Measurements from ENCODE around the gene ADARB2.
"Not testable (repeated sequence)": the region's sequence is repeated elsewhere in the genome, so short reads cannot be mapped to it uniquely, and the experiment has no call there.

The ADARB2 gene

DNA sequence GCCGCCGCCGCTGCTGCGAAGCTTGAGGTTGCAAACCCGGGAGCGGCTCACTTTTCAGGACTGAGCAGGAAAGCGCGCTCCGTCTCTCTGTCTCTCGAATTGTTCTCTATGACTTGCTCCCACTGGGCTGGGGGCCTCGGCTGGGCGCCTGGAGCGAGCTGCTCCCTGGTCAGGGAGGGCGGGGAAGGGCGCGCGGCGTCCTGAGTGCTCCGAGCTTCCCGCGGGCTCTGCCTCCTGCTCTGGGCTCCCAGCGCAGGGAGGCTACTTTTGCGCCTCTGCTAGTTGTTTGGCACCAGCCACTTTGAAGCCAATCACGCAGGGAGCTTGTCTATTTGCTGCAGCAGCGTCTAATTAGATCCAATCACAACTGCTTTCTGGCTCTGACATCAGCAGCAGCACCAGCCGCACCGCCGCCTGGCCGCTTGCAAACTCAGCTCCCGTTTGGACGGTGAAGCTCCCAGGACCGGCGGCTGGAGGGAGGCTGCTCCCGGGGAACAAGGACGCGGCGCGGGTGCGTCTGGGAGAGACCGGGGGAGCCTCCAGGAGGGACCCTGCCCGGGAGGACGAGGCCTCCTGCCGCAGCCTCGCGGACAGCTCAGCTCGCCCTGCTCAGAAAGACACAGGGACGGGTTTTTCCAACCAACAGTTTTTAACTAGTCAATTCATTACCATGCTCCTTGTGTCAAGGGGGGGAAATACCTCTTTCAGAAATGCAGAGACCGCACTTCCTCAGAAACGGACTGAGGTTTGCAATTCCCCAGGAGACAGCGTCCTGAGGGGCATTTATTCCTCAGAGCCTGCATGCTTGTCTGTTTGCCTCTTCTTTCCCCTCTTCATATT is at the start of gene ADARB2:
ADARB2 (minus strand) TSS at position 304 of the 840 bp plus-strand sequence.
- DNase-seq = no peak

DNA sequence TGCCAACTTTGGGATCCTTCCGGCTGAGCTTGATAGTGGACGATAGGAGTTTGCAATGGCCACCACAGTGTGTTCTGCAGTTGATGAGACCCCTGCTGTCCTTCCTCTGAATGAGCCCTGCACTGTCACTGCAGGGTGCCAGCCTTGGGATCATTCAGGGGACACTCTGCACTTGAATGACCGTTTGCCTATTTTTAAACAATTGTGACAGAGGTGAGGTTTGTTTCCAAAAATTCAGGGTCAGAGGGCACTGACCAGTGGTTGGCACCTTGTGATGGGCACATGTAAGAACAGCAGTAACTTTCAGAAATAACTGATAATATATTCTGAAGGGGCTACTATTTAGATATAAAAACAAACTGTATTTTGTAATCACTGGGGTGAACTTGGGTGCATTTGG is 48.5 kb upstream of the ADARB2 start:
- DNase-seq = no peak

DNA sequence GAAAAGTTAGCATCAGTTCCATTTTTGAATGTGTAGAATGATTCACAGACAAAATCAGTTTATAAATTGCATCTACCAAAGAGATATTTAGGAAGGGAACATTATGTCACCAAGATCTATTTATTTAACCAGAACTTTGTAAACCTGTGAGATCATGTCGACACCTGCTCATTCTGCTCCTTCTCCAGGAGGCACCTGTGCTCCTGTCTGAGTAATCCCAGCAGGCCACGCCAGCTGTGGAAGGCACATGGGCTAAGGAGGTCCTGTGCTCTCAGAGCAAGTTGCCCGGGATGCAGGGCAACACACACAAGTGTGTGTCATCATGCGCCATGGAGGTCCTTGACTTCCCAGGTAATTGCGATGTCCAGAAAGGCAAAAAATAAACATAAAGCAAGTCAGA is 45.5 kb upstream of the ADARB2 start:
- DNase-seq = no peak

DNA sequence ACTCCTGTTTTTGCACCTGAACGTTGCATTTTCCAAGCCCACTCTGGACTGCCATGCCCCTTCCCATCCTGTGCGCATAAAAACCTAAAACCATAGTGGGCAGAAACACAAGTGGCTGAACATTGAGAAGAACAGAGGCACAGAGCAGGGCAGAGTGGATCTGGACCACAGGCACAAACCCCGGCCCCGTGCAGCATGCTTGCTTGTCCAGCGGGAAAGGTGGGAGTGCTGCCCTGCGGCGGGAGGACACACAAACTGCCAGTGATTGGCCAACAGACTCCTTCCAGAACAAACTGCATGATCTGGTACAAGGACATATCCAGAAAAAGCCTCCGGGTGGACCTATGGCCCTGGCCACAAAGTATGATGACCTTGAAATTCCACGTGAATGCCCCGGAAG is 42.5 kb upstream of the ADARB2 start:
- no peak for DNase-seq

DNA sequence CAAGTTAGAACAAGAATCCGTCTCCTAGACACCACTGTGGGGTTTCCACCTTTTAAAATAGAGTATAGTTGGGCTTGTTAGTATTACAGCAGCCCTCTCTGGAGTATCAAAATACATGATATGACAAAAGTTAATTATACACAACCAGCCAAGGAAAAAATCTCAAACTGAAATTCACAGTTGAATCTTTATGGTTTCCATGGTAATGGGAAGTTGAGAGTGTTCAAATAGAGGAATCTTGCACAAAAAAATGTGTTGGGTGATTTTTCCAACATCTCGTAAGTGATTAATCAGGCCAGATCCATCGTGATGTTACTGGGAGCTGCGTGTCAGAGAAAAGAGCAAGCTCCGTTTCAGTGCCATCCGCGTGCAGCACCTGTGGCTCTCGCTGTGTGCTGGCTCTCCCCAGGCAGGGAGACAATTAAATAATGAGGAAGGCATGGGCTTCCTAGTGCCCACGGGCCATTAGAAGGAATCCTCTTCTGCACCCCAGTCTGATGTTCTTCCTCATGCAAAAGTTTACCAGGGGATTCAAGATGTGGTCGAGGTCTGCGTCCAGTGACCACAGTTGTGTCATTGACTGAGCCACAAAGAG is 41.1 kb upstream of the ADARB2 start:
- DNase-seq = no peak

DNA sequence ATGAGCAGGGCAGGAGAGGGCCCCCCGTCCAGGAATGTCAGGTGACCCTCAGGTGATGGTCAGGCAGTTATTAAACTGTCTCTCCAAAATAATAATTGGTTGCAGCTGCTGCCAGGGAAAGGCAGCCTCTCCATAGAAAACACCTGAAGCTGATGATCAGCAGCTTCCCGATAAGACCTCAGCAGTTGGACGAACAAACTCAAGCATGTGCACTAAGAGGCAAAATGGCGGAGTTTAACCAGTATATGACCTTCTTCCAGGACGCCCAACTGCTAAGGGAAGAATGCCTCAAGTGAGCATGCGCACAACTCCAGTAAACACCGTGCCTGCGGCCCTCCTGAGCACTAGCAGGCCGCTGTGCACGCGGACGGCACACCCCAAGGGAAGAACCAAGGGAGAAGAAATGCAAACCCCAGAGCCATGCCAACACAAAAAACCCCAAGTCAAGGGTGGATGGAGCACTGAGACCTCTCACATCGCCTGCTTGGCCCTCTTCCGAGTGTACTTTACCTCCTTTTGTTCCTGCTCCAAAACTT is 38.9 kb upstream of the ADARB2 start:
- no peak for DNase-seq

DNA sequence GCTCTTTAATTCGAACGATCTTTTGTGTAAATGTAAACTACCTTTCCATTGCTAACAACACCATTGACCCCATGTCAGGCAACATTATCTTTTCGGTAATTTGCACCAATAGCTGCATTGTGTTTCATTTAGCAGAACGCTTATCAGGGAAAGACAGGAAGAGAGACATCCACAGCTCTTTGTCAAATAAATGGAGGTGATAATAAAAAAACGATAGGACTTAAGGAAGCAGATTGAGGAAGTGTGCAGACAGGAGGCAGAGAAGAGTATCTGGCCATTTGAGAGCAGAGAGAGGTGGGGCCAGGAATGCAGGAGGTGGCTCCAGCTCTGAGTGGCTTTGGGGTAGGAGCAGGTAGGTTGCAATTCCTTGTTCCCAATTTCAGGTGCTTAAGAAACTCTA is 37.5 kb upstream of the ADARB2 start:
- no peak for DNase-seq

DNA sequence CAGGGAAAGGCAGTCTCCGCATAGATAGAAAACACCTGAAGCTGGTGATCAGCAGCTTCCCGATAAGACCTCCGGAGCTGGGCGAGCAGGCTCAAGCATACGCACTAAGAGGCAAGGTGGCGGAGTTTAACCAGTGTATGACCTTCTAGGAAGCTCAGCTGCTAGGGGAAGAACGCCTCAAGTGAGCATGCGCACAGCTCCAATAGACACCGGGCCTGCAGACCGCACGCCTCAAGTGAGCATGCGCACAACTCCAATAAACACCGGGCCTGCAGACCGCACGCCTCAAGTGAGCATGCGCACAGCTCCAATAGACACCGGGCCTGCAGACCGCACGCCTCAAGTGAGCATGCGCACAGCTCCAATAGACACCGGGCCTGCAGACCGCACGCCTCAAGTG is 35.9 kb upstream of the ADARB2 start:
- not testable (repeated sequence) for DNase-seq

DNA sequence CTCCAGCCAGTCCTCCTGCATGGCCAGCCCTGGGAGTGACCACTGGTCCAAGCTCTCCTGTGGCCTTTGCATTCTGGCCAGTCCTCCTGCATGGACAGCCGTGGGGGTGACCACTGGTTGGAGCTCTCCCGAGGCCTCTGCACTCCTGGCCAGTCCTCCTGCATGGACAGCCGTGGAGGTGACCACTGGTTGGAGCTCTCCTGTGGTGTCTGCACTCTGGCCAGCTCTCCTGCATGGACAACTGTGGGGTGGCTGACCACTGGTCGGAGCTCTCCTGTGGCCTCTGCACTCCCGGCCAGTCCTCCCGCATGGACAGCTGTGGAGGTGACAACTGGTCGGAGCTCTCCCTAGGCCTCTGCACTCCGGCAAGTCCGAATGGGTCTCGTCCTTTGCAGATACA is 28.7 kb upstream of the ADARB2 start:
- no peak for DNase-seq

DNA sequence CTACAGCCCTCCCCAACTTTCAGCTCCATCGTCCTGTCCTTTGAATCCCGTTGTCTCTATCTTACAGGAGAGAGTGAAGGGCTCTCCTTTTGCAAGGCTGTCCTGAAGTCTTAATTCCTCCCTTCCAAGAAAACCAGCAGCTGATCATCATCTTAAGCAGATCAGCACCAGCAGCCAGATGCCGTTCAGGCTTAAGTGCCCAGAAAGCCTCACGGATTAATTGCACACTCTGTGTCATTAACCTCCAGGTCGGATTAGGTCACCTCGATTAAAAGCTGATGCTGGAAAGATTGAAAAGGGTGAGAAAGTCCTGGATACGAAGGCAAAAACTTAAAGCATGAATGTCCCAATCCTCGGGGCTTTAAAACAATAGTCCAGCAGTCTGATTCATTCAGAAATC is 24.8 kb upstream of the ADARB2 start:
- DNase-seq = no peak

DNA sequence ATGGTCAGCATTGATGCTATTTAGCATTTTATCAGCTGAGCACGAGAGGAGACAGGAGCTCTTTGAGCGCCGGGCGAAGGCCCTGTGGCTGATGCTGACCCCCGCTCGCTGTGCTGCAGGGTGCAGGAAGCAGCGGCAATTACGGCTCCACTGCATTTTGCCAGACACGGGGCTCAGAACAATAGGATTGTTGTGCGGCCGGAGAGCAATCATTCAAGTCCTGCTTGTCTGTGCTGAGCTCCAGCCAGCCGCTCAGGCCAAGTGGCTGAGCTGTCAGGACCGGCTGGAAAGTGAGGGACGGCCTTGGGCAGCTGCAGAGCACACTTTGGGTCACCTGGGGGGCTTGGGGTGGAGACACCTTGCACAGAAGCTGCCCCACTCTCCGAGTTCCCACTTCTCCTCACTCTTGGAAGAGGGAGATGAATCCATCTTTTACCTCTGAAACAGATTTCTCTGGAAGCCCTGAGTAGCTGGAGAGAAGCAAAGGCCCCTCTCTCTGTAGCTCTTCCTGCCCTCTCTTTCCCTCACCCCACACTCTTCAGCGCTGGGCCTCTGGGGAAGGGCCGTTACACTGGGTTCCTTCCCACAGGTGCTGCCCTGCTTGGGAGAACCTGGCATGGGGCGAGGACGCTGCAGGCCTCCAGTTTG is 17.3 kb upstream of the ADARB2 start:
- DNase-seq = no peak

DNA sequence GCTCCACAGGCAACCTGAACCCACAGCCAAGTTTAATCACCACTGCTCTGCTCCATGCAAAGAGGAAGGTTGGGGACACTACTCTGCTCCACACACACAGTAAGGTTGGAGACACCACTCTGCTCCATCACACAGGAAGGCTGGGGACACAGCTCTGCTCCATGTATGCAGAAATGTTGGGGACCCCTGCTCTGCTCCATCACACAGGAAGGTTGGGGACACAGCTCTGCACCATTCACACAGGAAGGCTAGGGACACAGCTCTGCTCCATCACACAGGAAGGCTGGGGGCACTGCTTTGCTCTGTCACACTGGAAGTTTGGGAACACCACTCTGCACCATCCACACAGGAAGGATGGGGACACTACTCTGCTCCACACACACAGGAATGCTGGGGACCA is 14.8 kb upstream of the ADARB2 start:
- no peak for DNase-seq

DNA sequence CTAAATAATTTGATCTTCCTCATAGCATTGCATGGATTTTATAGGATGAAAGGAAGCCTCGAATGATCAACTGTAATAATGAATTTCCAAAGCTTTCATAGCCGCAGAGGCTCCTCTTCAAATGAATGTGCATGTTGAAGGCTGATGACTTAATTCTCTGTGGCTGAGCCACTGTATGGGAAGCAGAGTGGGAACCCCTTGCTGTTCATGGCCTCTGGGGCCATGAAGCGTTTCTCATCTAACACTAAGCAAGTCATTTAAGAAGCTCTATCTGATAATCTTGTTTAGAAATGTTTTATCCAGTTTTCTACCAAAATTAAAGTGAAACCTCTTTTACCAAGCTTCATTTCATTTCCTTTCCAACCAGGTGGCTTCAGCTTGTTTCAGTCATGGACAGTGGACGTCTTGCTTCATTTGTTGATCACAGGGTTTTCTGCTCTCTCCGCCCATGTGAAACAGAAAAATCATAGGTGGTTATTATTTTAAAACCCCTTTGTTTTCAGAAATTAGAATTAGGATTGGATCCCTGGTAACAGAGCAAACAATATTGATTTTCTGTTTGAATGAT is 10.3 kb upstream of the ADARB2 start:
- DNase-seq = no peak

DNA sequence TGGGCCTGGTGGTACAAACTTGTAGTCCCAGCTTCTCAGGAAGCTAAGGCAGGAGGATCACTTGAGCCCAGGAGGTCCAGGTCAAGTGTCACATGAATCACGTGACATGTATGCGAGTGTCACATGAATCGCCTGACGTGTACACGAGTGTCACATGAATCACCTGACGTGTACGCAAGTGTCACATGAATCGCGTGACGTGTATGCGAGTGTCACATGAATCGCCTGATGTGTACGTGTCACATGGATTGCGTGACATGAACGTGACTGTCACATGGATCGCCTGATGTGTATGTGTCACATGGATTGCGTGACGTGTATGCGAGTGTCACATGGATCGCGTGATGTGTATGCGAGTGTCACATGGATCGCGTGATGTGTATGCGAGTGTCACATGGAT is 9.5 kb upstream of the ADARB2 start:
- DNase-seq = no peak

DNA sequence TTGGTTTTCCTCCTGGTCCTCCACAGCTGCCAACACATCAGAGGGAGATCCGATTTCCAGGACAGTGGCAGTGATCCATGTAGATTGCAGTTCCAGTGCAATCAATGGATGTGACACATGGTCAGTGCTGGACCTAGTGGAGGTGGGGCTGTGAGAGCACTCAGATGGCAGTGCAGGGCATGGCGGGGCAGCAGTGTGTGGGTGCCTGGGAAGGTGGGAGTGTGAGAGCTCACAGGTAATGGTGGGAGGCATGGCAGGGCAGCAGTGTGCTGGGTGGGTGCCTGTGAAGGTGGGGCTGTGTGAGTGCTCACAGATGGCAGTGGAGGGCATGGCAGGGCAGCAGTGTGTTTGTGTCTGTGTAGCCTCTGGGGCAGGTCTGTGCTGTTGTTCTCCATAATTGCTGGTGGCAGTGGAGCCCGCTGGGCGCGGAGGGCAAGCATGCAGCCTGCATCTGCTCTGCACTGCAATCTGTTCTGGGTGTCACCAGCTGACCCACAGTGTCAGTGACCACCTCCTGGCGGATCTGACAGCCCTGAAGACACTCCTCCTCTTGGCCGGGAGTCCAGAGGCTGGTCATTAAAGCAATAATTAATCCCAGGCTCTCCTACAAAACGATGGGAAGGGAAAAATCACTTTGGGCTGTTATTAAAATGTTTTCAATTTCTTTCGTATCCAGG is 8.6 kb upstream of the ADARB2 start:
- no peak for DNase-seq

DNA sequence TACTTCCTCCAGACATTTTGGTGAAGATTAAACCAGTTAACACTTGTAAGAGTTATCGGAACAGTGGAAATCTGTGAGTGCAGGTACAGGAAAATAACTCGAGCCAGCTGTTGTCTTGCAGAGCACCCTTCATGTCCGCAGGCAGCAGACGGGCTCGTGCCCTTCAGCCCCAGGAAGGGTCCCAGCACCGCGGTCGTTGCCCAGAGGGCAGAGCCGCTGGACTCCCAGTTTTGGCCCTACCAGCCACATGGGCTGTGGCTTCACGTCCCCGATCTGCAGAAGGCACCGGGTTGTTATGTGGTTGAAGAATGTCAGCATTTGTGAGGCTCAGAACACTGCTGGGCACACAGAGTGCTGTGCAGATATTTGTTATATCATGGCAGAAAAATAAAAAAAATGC is 7.2 kb upstream of the ADARB2 start:
- DNase-seq = no peak

DNA sequence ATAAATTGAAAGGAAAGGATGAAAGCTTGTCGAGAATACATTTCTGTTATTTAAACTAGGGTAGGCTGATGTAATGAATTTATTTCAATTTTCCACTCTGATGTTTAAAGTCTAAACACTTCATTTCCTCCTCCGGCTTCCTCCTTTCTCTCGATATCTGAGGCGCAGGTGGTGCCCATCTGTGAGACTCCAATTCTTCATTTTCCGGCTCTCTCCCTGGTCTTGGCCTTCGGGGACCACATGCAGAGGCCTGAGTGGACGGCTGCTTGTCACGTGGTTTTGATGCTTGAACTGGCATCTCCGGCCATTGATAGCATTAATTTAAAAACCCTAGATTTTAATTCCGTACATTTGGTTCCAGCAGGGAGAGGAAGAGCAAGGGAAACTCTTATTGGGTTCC is 5.8 kb upstream of the ADARB2 start:
- DNase-seq = no peak

DNA sequence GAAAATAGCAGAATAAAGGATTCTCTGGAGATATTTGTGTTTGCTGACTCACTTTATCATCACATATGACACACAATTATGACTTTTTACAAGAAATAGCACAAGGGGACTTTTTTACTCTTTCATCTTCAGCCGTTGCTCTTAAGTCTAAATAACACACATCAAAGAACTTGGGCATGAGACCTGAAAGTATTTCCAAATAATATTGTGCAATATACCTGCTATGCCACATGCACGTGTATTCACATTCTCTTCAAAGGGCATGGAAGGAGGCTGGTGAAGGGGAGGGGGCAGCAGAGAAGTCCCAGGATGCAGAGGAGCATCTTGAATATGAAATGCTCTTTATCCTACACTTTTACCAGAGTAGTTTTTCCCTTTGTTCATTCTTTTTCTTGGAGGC is 4.1 kb upstream of the ADARB2 start:
- no peak for DNase-seq

DNA sequence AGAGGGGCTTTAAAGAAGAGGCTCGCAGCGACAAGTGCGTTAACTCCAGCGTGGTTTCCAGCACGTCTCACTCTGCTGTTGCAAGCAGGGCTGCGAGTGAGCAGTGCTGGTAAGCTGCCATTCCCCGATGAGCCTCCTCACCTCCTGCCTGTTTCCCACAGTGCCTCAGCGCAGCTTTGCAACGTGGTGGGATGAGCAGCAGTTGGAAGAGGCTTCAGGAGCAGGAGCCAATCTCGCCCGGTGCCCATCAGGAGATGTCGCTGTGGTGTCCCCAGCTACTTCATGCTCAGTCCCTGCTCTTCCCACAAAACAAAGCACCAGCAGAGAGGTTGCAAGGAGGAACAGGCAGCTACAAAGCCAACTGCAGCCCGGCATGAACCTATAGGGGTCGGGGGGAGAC is 2.4 kb upstream of the ADARB2 start:
- DNase-seq = no peak

DNA sequence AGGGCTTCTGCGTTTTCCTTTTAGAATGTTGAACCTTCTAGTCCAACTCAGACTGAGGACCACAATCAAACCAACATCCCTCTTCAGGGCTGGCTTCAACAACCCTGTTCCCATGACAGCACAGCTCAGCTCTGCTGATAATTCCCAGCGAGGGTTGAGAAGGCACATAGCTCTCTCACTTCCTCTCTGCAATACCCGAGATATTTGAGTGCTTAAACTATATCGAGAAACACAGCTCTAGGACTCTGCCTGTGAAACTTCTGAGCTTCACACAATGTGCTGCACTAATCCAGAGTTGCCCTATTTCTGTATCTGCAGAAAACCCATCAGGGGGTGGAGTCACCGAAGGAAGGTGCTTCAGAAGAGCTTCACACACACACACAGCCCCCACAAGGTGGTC is 1.6 kb upstream of the ADARB2 start:
- no peak for DNase-seq

DNA sequence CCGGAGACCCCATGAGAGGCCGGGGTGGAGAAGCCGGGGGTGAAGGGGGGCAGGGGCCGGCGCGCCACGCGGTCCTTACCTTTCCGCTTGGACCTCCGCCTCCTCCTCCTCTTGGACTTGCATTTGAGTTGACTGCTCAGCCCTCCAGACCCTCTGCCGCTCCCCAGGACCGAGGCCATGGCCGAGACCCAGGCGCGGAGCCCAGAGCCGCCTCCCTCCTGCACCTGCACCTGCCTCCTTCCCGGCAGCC is 428 bp downstream of the ADARB2 start:
- DNase-seq = no peak

DNA sequence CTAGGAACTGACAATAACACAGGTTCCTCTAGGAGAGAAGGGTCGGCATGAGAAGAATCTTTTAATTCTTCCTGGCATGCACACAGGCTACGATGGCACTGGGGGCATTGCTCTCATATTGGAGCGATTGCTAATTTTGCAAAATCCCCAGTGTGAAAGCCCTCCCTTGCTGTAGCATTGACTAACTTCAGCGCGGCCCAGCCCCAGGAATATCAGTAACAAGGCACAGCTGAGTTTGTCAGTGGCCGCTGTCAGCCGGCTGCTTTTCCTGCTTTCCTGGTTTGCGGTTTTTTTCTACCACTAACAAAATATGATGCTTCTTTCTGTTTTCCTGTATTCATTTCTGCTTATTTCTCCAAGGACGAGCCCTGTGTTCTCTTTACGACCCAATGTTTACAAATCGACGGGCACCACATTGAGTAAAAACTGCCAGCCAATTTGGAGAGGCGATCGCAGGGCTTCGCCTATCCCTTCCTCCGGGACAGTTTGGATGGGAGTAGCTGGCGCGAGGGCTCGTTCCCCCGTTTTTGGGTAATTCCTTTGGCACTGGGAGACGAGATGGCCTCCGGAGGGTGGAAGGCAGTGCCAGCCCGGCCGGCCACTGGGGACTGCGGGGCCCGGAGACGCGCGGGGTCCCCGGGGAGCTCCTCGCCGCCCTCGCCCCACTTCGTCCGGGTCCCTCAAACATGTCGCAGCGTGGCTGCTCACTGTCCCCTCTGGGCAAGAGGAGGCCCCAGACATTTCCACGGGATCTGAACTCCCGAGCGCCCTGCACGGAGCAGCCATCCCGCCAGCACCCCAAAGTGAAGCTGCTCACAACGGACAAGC is 967 bp downstream of the ADARB2 start:
- DNase-seq = no peak

DNA sequence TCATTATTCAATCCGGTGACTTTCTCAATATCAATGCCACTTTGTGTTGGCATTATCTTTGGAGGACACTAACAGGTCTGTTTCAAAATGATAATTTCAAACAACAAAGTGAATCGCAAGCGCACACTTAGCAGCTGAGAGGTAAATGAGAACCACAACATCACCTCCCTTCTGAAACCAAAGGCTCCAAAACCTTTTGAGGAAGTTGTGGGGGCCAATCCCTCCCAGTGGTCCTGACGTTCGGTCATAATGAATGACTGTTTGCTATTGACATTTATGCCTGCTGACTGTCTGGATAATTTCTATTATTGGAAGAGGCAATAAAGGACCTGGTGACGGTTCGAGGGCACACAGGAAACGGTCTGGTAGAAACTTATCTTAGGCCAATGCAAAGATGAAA is 1.8 kb downstream of the ADARB2 start:
- DNase-seq = no peak

Measured in suppressor macrophage treated with lipopolysaccharide for 4 hours (primary cell).